ENCODE data around the gene MT1E.
"Not testable (repeated sequence)": the region's sequence is repeated elsewhere in the genome, so short reads cannot be mapped to it uniquely, and the experiment has no call there.

Gene MT1E

GRCh38 chr16:56625140-56625942 is at the start of gene MT1E:
Gene MT1E, plus strand, starts transcription at chr16:56625781. Its CDS starts 71 bp downstream, at chr16:56625852.
- DNase-seq: peak; percentile 38 to 68

- peak in 1 of 2 donors; percentile 29 for DNase-seq
These were observed 48.8 kb upstream of the MT1E start for GRCh38 chr16:56576585-56577299.

- DNase-seq: no peak
These were observed 48.3 kb upstream of the MT1E start for GRCh38 chr16:56577300-56577625.

GRCh38 chr16:56580391-56581048 is 45.1 kb upstream of the MT1E start:
- no peak for DNase-seq

GRCh38 chr16:56582911-56583310 is 42.7 kb upstream of the MT1E start:
- DNase-seq: not testable (repeated sequence)

GRCh38 chr16:56583351-56584168 is 42.0 kb upstream of the MT1E start:
- no peak for DNase-seq

GRCh38 chr16:56584276-56584675 is 41.3 kb upstream of the MT1E start:
- no peak for DNase-seq

GRCh38 chr16:56588781-56589140 is 36.8 kb upstream of the MT1E start:
- DNase-seq: no peak

GRCh38 chr16:56589141-56590039 is 36.2 kb upstream of the MT1E start, which contains the start of gene MT3:
Gene MT3, plus strand, starts transcription at chr16:56589528. Its CDS starts 63 bp downstream, at chr16:56589591.
- peak; percentile 63 to 71 for DNase-seq

GRCh38 chr16:56591377-56592060 is 34.1 kb upstream of the MT1E start:
- DNase-seq: no peak

GRCh38 chr16:56593573-56594291 is 31.8 kb upstream of the MT1E start:
- no peak for DNase-seq

GRCh38 chr16:56594292-56594619 is 31.3 kb upstream of the MT1E start:
- no peak for DNase-seq

GRCh38 chr16:56600398-56600999 is 25.1 kb upstream of the MT1E start:
- DNase-seq: peak; percentile 51 to 83

- DNase-seq: no peak
These were observed 24.3 kb upstream of the MT1E start for GRCh38 chr16:56601325-56601724.

GRCh38 chr16:56603589-56603988 is 22.0 kb upstream of the MT1E start:
- DNase-seq: peak; percentile 41 to 43

GRCh38 chr16:56604966-56605365 is 20.6 kb upstream of the MT1E start:
- DNase-seq: no peak

- DNase-seq: no peak
These were observed 20.1 kb upstream of the MT1E start for GRCh38 chr16:56605475-56605874.

- no peak for DNase-seq
These were observed 19.5 kb upstream of the MT1E start for GRCh38 chr16:56606071-56606475.

GRCh38 chr16:56606476-56607108 is 19.0 kb upstream of the MT1E start:
- DNase-seq: no peak
